GM18868 (cell line): ENCODE data around the gene MICAL2.

Experiments
- ATAC-seq: cut with Tn5 transposase; IDR thresholded peaks from one replicate; pipeline ENCODE4 v1.9.1; 2021; ENCODE audit warnings: mild to moderate bottlenecking, moderate library complexity; ENCODE audit not compliant: unreplicated experiment

The MICAL2 gene

GRCh38 chr11:12293486-12293885 is 183.1 kb downstream of the MICAL2 start:
- ATAC-seq, result no peak

- no peak for ATAC-seq
Measured at GRCh38 chr11:12294613-12295012, 184.2 kb downstream of the MICAL2 start.

GRCh38 chr11:12295943-12296342 is 185.6 kb downstream of the MICAL2 start:
- ATAC-seq, result no peak

GRCh38 chr11:12298610-12299009 is 188.2 kb downstream of the MICAL2 start:
- no peak for ATAC-seq

- no peak for ATAC-seq
Measured at GRCh38 chr11:12301379-12301778, 191.0 kb downstream of the MICAL2 start.

- ATAC-seq, result no peak
Measured at GRCh38 chr11:12303421-12304149, 193.2 kb downstream of the MICAL2 start.

GRCh38 chr11:12306830-12307229 is 196.4 kb downstream of the MICAL2 start:
- no peak for ATAC-seq

GRCh38 chr11:12312132-12312531 is 201.7 kb downstream of the MICAL2 start:
- ATAC-seq, result no peak
